ENCODE results near the gene MAB21L1. TPM values are rescaled to one million over a fixed set of nuclear protein-coding genes. Genes with fewer than 3 reads are reported as not detected.

MAB21L1 gene
- polyA plus RNA-seq, 2 of the 4 experiments (the other 2 are of a cell fraction): not detected

DNA sequence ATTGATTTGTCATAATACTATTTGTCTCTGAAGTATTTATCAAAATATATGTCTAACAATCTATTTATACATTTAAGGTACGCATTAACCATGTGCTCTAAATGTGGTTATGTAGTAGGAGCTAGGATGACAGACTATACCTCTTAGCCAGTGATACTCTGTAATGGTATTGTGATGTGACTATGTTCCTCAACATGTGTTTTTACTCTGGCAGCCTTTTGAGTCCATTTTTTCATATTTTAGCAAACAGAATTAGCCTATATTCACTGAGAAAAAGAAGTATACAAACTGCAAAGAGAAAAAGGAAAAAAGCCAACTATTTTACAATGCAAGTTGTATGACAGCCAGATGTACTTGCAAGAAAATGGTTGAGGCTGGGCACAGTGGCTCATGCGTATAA lies 26.7 kb downstream of the MAB21L1 start:
- no peak for ATAC-seq
- Histone ChIP-seq H3K4me3 (no peak overlapping the region), H3K4me1 (no peaks in the 10 kb centered on the region), H3K27ac (no peak overlapping the region), H3K9me3 (no peaks in the 10 kb centered on the region), H3K4me2 (no peak overlapping the region)
- CTCF ChIA-PET: no interaction called here
- DNase-seq (ENCODE audit: low read depth in 1 of 2, low spot score in 1 of 2): no peak
- WGBS (ENCODE audit: missing lambda C conversion rate): 97% methylated on average over 2 of the region's 2 CpGs
- no peak for TF ChIP-seq KDM1A (IDR thresholded peaks at IDR 0.05; ENCODE audit: low read depth)
- no peak for TF ChIP-seq EP300 (IDR thresholded peaks at IDR 0.05)
- TF ChIP-seq RAD21 (conservative IDR thresholded peaks at IDR 0.05 in 1 of 2, IDR thresholded peaks at IDR 0.05 in 1 of 2): no peak
- TF ChIP-seq, protein P1, sequence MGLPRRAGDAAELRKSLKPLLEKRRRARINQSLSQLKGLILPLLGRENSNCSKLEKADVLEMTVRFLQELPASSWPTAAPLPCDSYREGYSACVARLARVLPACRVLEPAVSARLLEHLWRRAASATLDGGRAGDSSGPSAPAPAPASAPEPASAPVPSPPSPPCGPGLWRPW (IDR thresholded peaks at IDR 0.05): no peak
- TF ChIP-seq BHLHE40 (IDR thresholded peaks at IDR 0.05; ENCODE audit: low read depth, low read length): no peak
- no peak for TF ChIP-seq FOXS1 (CRISPR knock-in tag; IDR thresholded peaks at IDR 0.05)
- no peak for TF ChIP-seq HEYL (CRISPR knock-in tag; IDR thresholded peaks at IDR 0.05)
- TF ChIP-seq TFCP2L1 (CRISPR knock-in tag; IDR thresholded peaks at IDR 0.05): no peak
- no peak for TF ChIP-seq HOXA7 (CRISPR knock-in tag; IDR thresholded peaks at IDR 0.05)
- no peak for TF ChIP-seq NR3C1 (IDR thresholded peaks at IDR 0.05)
- TF ChIP-seq HDAC2 (IDR thresholded peaks at IDR 0.05): no peak
- TF ChIP-seq JUNB (IDR thresholded peaks at IDR 0.05): no peak
- TF ChIP-seq, protein P2, sequence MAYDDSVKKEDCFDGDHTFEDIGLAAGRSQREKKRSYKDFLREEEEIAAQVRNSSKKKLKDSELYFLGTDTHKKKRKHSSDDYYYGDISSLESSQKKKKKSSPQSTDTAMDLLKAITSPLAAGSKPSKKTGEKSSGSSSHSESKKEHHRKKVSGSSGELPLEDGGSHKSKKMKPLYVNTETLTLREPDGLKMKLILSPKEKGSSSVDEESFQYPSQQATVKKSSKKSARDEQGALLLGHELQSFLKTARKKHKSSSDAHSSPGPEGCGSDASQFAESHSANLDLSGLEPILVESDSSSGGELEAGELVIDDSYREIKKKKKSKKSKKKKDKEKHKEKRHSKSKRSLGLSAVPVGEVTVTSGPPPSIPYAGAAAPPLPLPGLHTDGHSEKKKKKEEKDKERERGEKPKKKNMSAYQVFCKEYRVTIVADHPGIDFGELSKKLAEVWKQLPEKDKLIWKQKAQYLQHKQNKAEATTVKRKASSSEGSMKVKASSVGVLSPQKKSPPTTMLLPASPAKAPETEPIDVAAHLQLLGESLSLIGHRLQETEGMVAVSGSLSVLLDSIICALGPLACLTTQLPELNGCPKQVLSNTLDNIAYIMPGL (CRISPR knock-in tag; IDR thresholded peaks at IDR 0.05; ENCODE audit: borderline replicate concordance): no peak
- POLR2A ChIA-PET: no interaction called here
- FAIRE-seq: no peak

DNA sequence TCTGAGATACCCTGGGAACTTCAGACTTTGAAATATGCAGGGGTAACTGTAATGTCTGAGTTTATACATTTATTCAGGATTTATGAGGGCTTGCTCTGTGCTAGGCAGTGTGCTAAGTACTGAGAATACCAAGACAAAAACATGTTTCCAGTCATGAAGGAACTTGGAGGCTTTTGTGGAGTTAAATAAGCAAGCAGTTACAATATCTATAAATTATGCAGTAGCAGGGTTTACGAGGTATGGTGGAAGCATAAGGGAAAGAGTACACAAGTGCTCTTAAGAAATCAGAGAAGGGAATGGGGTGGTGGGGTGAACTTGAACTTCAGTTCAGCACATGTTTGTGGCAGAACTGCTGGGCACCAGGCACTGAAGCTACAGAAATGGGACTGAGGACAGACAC lies 28.0 kb downstream of the MAB21L1 start:
- FAIRE-seq (no peak), DNase-seq (ENCODE audit: low read depth in 1 of 2, low spot score in 1 of 2) (no peak), ATAC-seq (no peak)
- ChIA-PET POLR2A (no interaction called here), CTCF (interaction anchor here (0.6 kb wide), 1 partner anchor 98 kb away, joined by 3 read pairs; no protein-coding TSS in a partner anchor)
- Histone ChIP-seq H3K4me1 (no peaks in the 10 kb centered on the region), H3K9me3 (no peaks in the 10 kb centered on the region), H3K27ac (no peak overlapping the region), H3K4me3 (no peak overlapping the region), H3K4me2 (no peak overlapping the region)
- WGBS (ENCODE audit: missing lambda C conversion rate): 63% methylated on average over 1 of the region's 1 CpG
- TF ChIP-seq, protein P3, sequence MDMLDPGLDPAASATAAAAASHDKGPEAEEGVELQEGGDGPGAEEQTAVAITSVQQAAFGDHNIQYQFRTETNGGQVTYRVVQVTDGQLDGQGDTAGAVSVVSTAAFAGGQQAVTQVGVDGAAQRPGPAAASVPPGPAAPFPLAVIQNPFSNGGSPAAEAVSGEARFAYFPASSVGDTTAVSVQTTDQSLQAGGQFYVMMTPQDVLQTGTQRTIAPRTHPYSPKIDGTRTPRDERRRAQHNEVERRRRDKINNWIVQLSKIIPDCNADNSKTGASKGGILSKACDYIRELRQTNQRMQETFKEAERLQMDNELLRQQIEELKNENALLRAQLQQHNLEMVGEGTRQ (IDR thresholded peaks at IDR 0.05): no peak
- TF ChIP-seq MAZ (IDR thresholded peaks at IDR 0.05; ENCODE audit: borderline replicate concordance, low read depth, low read length) (no peak), HOXB5 (CRISPR knock-in tag; IDR thresholded peaks at IDR 0.05) (no peak), HEYL (CRISPR knock-in tag; IDR thresholded peaks at IDR 0.05) (no peak), KDM1A (IDR thresholded peaks at IDR 0.05; ENCODE audit: low read depth) (no peak), RFX5 (IDR thresholded peaks at IDR 0.05) (no peak), MAX (IDR thresholded peaks at IDR 0.05) (no peak), RNF2 (IDR thresholded peaks at IDR 0.05; ENCODE audit: borderline replicate concordance, low read depth) (no peak), KDM5A (IDR thresholded peaks at IDR 0.05) (no peak), RARB (CRISPR knock-in tag; IDR thresholded peaks at IDR 0.05) (no peak), TP53 (CRISPR knock-in tag; IDR thresholded peaks at IDR 0.05) (no peak), NR3C1 (IDR thresholded peaks at IDR 0.05) (no peak)
- TF ChIP-seq, protein P4, sequence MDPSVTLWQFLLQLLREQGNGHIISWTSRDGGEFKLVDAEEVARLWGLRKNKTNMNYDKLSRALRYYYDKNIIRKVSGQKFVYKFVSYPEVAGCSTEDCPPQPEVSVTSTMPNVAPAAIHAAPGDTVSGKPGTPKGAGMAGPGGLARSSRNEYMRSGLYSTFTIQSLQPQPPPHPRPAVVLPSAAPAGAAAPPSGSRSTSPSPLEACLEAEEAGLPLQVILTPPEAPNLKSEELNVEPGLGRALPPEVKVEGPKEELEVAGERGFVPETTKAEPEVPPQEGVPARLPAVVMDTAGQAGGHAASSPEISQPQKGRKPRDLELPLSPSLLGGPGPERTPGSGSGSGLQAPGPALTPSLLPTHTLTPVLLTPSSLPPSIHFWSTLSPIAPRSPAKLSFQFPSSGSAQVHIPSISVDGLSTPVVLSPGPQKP (IDR thresholded peaks at IDR 0.05; ENCODE audit: low read depth, low read length): no peak
- TF ChIP-seq, protein P2 (CRISPR knock-in tag; IDR thresholded peaks at IDR 0.05; ENCODE audit: borderline replicate concordance): no peak
- TF ChIP-seq, protein P5, sequence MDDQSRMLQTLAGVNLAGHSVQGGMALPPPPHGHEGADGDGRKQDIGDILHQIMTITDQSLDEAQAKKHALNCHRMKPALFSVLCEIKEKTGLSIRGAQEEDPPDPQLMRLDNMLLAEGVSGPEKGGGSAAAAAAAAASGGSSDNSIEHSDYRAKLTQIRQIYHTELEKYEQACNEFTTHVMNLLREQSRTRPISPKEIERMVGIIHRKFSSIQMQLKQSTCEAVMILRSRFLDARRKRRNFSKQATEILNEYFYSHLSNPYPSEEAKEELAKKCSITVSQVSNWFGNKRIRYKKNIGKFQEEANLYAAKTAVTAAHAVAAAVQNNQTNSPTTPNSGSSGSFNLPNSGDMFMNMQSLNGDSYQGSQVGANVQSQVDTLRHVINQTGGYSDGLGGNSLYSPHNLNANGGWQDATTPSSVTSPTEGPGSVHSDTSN (IDR thresholded peaks at IDR 0.05): no peak
- TF ChIP-seq, protein P1 (IDR thresholded peaks at IDR 0.05): no peak
